ENCODE measurements around the gene NRG3.

NRG3 gene

DNA sequence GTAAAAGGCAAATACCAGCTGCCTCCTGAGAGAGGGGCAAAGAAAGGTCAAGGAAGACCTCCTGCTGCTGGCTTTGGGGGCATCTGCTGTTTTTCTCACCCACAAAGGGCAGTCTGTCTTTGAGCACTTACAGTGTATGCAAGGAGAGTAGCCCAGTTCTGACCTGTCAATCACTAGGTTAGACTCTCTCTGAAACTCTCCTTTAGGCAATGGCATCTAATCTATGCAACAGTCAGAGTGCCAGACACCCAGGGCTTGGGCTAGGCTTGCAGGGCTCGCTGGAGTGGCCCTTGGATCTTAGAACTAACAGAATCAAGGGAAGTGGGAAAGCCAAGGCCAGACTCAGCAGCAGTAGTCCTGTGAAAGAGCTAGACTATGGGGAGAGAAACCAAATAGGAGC is 522.9 kb downstream of the NRG3 start:
- WGBS, 2 experiments (ENCODE audit: insufficient coverage in 2 of 2) = 9 to 11% methylated on average over 1 of the region's 1 CpG
- Histone ChIP-seq H3K4me1 (ENCODE audit: control insufficient read depth, insufficient read depth, low read length, poor library complexity, severe bottlenecking) (peaks cover 19% of the 10 kb centered on the region), H3K36me3 (ENCODE audit: control insufficient read depth, insufficient read depth, low read length) (no peaks in the 10 kb centered on the region), H3K9me3 (ENCODE audit: control insufficient read depth, low read length) (no peaks in the 10 kb centered on the region), H3K4me3 (ENCODE audit: extremely low read depth, insufficient read depth, low read length, poor library complexity, severe bottlenecking) (no peak overlapping the region), H3K27ac (ENCODE audit: low read depth, low read length, severe bottlenecking) (peak overlapping the region; percentile 63)

DNA sequence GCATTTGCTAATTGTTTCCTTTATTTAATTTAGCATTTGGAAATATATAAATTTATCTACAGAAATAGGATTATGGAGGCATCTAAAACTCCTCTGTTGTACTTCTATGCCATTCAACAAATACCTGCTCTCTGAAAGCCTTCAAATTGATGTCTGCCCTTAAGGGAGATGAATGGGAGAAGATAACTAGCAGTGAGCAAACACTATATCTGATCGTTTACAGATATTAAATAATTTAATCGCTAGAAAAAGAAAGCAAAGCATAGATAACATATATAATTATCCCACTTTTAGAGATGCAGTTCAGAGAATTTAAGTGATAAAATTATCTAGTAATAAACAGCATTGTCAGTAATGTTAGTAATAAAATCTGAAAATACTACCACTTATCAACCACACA is 524.9 kb downstream of the NRG3 start:
- Histone ChIP-seq H3K9me3 (ENCODE audit: control insufficient read depth, low read length) (no peaks in the 10 kb centered on the region), H3K36me3 (ENCODE audit: control insufficient read depth, insufficient read depth, low read length) (no peaks in the 10 kb centered on the region), H3K4me3 (ENCODE audit: extremely low read depth, insufficient read depth, low read length, poor library complexity, severe bottlenecking) (no peak overlapping the region), H3K4me1 (ENCODE audit: control insufficient read depth, insufficient read depth, low read length, poor library complexity, severe bottlenecking) (peaks cover 19% of the 10 kb centered on the region), H3K27ac (ENCODE audit: low read depth, low read length, severe bottlenecking) (no peak overlapping the region)
- WGBS, 2 experiments (ENCODE audit: insufficient coverage in 2 of 2) = no CpG with 5 or more reads among the region's 2 CpGs

DNA sequence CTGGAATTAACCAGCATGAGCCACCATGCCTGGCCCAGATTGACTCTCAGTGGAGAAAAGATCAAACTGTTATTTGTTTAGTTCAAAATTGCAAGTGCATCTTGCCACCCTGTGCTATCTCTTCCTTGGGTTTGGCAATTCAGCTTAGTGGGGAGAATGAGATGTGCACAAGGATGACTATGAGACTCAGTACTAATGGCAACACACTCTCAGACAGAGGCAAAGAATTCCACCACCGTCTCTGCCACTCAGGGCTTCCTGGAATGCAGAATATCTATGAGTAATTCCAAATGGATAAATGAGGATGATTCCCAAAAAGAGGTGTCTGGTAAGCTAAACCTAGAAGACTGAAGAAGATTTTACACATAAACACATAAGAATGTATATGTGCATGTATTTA is 525.8 kb downstream of the NRG3 start:
- H3K27ac ChIP-seq (ENCODE audit: low read depth, low read length, severe bottlenecking) = no peak overlapping the region

DNA sequence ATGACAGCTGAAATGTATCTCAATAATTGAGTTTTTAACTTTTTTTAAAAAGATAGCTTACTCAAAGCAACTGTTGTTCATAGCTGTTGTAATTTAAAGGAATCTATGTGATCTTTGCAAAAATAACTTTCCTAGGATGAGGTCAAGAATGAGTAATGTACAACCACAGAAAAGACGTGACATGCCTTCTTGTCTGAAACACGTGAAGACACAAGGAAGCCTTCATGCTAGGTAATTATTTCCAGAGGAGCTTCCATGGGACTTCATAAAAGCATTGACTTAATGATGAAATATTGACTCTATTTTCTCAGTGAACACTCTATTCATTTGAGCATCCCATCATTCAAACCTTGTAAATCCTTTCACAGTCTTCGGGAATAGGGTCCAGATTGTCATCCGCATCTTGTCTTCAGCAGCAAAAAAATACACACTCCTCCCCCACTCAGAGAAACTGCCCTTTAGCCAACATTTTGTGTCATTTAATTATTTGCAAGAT is 528.0 kb downstream of the NRG3 start:
- WGBS, 2 experiments (ENCODE audit: insufficient coverage in 2 of 2) = 95 to 96% methylated on average over 2 to 4 of the region's 4 CpGs
- H3K4me1 ChIP-seq (ENCODE audit: control insufficient read depth, insufficient read depth, low read length, poor library complexity, severe bottlenecking) = peaks cover 13% of the 10 kb centered on the region

More for the DNA sequence above, 525.8 kb downstream of the NRG3 start:
- Histone ChIP-seq H3K9me3 (ENCODE audit: control insufficient read depth, low read length) (no peaks in the 10 kb centered on the region), H3K36me3 (ENCODE audit: control insufficient read depth, insufficient read depth, low read length) (no peaks in the 10 kb centered on the region), H3K4me3 (ENCODE audit: extremely low read depth, insufficient read depth, low read length, poor library complexity, severe bottlenecking) (no peak overlapping the region), H3K4me1 (ENCODE audit: control insufficient read depth, insufficient read depth, low read length, poor library complexity, severe bottlenecking) (peaks cover 19% of the 10 kb centered on the region)
- no CpG with 5 or more reads among the region's 1 CpG for WGBS, 2 experiments (ENCODE audit: insufficient coverage in 2 of 2)

DNA sequence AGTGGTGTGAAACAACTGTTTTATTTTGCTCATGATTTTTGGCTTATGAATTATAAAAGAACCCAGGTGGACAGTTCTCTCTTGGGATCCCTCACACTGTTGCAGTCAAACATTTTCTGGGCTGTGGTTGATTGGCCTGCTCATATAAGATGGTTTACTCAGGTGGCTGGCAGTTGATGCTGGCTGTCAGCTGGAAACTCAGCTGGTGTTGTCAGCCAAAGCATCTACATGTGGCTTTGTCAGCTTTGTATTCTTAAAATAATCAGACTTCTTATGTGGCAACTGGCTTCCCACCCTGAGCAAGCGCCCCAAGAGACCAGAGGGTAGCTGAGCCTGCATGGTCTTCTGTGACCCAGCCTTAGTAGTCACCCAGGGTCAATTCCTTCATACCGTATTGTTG is 534.7 kb downstream of the NRG3 start:
- Histone ChIP-seq H3K4me1 (ENCODE audit: control insufficient read depth, insufficient read depth, low read length, poor library complexity, severe bottlenecking) (peaks cover 6% of the 10 kb centered on the region), H3K9me3 (ENCODE audit: control insufficient read depth, low read length) (no peaks in the 10 kb centered on the region), H3K4me3 (ENCODE audit: extremely low read depth, insufficient read depth, low read length, poor library complexity, severe bottlenecking) (no peak overlapping the region), H3K36me3 (ENCODE audit: control insufficient read depth, insufficient read depth, low read length) (no peaks in the 10 kb centered on the region), H3K27ac (ENCODE audit: low read depth, low read length, severe bottlenecking) (no peak overlapping the region)
- WGBS, 2 experiments (ENCODE audit: insufficient coverage in 2 of 2) = 91 to 100% methylated on average over 1 of the region's 2 CpGs

More for the DNA sequence above, 528.0 kb downstream of the NRG3 start:
- H3K36me3 ChIP-seq (ENCODE audit: control insufficient read depth, insufficient read depth, low read length) = no peaks in the 10 kb centered on the region
- H3K4me3 ChIP-seq (ENCODE audit: extremely low read depth, insufficient read depth, low read length, poor library complexity, severe bottlenecking) = no peak overlapping the region
- no peak overlapping the region for H3K27ac ChIP-seq (ENCODE audit: low read depth, low read length, severe bottlenecking)
- no peaks in the 10 kb centered on the region for H3K9me3 ChIP-seq (ENCODE audit: control insufficient read depth, low read length)

DNA sequence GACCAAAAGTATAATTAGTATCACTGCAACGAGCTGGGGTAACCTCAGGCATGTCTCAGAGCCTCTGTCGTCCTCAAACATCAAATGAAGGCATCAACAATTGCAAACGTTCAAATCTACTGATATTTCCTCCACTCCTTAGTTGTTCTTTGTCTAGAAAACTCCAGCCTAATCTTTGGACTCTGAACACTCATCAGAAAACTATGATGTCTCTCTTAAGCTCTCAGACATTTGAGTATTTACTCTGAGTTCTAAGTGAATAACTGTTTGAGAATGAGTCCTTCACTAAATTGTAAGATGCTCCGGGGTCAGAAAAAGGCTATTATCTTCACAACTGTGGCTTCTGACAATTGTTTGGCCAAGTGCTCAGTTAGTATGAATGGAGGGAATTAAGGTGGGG is 536.4 kb downstream of the NRG3 start:
- Histone ChIP-seq H3K27ac (ENCODE audit: low read depth, low read length, severe bottlenecking) (peak overlapping the region; percentile 52), H3K9me3 (ENCODE audit: control insufficient read depth, low read length) (no peaks in the 10 kb centered on the region)
- WGBS, 2 experiments (ENCODE audit: insufficient coverage in 2 of 2) = 57 to 78% methylated on average over 3 to 4 of the region's 4 CpGs

DNA sequence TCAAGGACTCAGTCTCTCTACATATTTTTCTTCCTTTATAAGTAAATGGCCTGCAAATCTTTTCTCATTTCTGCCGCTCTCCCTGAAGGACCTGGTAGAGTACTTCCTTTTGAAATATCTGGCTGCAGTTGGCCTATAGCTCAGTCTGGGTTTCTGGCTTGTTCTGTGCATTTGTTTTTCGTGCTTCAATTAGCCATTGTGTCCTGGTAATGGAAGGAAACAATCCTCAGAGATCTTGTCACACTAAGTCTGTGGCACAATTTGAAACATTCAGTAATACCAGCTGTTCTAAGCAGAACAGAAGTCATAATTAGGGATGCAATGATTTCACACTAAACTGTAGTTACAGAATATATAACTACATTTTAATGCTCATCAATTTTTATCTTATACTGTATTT is 545.0 kb downstream of the NRG3 start:
- WGBS, 2 experiments (ENCODE audit: insufficient coverage in 2 of 2) = 100% methylated on average over 1 of the region's 2 CpGs; no CpG with 5 or more reads in 1 of the 2 experiments
- H3K36me3 ChIP-seq (ENCODE audit: control insufficient read depth, insufficient read depth, low read length) = no peaks in the 10 kb centered on the region

More for the DNA sequence above, 536.4 kb downstream of the NRG3 start:
- Histone ChIP-seq H3K4me3 (ENCODE audit: extremely low read depth, insufficient read depth, low read length, poor library complexity, severe bottlenecking) (no peak overlapping the region), H3K36me3 (ENCODE audit: control insufficient read depth, insufficient read depth, low read length) (no peaks in the 10 kb centered on the region), H3K4me1 (ENCODE audit: control insufficient read depth, insufficient read depth, low read length, poor library complexity, severe bottlenecking) (peaks cover 6% of the 10 kb centered on the region)

DNA sequence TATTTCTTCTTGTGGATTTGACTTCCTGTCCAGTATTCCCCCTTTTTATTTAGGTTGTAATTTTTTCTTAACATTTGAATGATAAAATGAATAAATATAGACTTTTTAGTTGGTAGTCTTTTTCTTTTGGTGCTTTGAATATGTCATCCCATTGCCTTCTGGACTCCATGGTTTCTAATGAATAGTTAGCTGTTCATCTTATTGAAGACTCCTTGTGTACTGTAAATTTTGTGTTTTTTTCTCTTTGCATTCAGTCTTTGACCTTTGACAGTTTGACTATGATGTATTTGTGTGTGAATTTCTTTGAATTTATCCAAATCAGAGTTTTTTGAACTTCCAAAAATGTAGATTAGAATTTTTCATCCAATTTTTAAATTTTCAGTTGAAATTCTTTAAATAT is 554.3 kb downstream of the NRG3 start:
- Histone ChIP-seq H3K27ac (ENCODE audit: low read depth, low read length, severe bottlenecking) (no peak overlapping the region), H3K4me1 (ENCODE audit: control insufficient read depth, insufficient read depth, low read length, poor library complexity, severe bottlenecking) (no peaks in the 10 kb centered on the region), H3K4me3 (ENCODE audit: extremely low read depth, insufficient read depth, low read length, poor library complexity, severe bottlenecking) (no peak overlapping the region), H3K9me3 (ENCODE audit: control insufficient read depth, low read length) (peaks cover 13% of the 10 kb centered on the region), H3K36me3 (ENCODE audit: control insufficient read depth, insufficient read depth, low read length) (no peaks in the 10 kb centered on the region)

More for the DNA sequence above, 545.0 kb downstream of the NRG3 start:
- H3K4me3 ChIP-seq (ENCODE audit: extremely low read depth, insufficient read depth, low read length, poor library complexity, severe bottlenecking) = no peak overlapping the region
- H3K4me1 ChIP-seq (ENCODE audit: control insufficient read depth, insufficient read depth, low read length, poor library complexity, severe bottlenecking) = no peaks in the 10 kb centered on the region
- H3K9me3 ChIP-seq (ENCODE audit: control insufficient read depth, low read length) = no peaks in the 10 kb centered on the region
- no peak overlapping the region for H3K27ac ChIP-seq (ENCODE audit: low read depth, low read length, severe bottlenecking)

DNA sequence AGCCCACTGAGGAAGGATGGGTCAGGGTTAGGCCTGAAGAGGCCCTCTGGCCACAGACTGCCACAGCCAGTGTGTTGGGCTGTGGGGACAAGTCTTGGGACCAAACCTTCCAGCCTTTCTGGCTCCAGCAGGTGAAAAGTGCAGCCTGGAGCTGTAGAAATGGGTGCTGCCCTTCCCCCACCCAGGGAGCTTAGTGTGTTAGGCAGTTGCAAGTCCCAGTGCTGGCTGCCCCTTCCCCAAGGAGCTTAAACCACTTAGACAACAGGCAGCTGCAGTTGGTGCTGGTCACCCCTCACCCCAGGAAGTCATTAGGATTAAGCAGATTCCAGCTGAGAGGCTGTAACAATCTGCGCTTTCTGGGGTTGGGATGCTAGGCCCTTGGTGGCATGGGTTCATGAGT is 563.3 kb downstream of the NRG3 start:
- H3K4me3 ChIP-seq (ENCODE audit: extremely low read depth, insufficient read depth, low read length, poor library complexity, severe bottlenecking) = no peak overlapping the region
- H3K4me1 ChIP-seq (ENCODE audit: control insufficient read depth, insufficient read depth, low read length, poor library complexity, severe bottlenecking) = peaks cover 4% of the 10 kb centered on the region
- 83 to 100% methylated on average over 1 of the region's 1 CpG for WGBS, 2 experiments (ENCODE audit: insufficient coverage in 2 of 2)
- H3K36me3 ChIP-seq (ENCODE audit: control insufficient read depth, insufficient read depth, low read length) = no peaks in the 10 kb centered on the region
- H3K27ac ChIP-seq (ENCODE audit: low read depth, low read length, severe bottlenecking) = no peak overlapping the region
- peaks cover 5% of the 10 kb centered on the region for H3K9me3 ChIP-seq (ENCODE audit: control insufficient read depth, low read length)

DNA sequence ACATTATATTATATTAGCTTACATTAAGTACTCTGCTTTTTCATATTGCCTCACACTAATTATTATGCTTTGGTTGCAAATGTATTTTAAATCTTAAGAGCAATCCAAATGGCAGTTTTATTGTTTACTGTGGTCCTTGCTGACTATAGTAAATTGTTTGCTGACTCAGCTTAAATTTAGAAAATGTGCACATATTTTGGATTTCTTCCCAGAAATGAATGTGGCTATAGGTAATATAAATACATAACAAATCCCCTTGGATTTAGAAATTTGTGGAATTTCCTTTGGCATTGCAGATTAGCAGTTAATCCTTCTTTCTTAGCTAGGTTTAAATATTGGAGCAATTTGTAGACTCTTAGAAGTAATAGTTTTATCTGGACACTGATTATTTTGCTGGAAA is 565.8 kb downstream of the NRG3 start:
- Histone ChIP-seq H3K27ac (ENCODE audit: low read depth, low read length, severe bottlenecking) (no peak overlapping the region), H3K4me3 (ENCODE audit: extremely low read depth, insufficient read depth, low read length, poor library complexity, severe bottlenecking) (no peak overlapping the region), H3K36me3 (ENCODE audit: control insufficient read depth, insufficient read depth, low read length) (no peaks in the 10 kb centered on the region), H3K4me1 (ENCODE audit: control insufficient read depth, insufficient read depth, low read length, poor library complexity, severe bottlenecking) (peaks cover 4% of the 10 kb centered on the region), H3K9me3 (ENCODE audit: control insufficient read depth, low read length) (peaks cover 5% of the 10 kb centered on the region)

DNA sequence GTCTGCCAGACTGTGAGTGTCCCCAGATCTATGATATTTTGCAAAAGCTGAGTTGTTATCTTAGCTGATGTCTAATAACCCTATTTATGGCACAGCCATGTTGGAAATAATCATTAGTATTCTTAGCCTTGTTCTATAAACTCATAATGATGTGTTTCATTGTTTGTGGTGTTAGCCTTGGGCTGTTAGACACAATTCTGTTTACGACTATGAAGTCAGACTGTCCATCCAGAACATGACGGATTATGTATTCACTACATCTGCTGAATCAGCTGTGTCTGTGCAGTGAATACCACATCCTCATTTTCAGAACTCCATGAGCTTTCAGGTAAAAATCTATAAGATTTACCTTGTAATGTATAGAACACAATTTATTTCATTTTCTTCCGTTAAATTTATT is 577.1 kb downstream of the NRG3 start:
- no peaks in the 10 kb centered on the region for H3K4me1 ChIP-seq (ENCODE audit: control insufficient read depth, insufficient read depth, low read length, poor library complexity, severe bottlenecking)
- H3K27ac ChIP-seq (ENCODE audit: low read depth, low read length, severe bottlenecking) = no peak overlapping the region
- H3K4me3 ChIP-seq (ENCODE audit: extremely low read depth, insufficient read depth, low read length, poor library complexity, severe bottlenecking) = no peak overlapping the region
- 90% methylated on average over 2 of the region's 3 CpGs; no CpG with 5 or more reads in 1 of the 2 experiments for WGBS, 2 experiments (ENCODE audit: insufficient coverage in 2 of 2)
- H3K9me3 ChIP-seq (ENCODE audit: control insufficient read depth, low read length) = no peaks in the 10 kb centered on the region
- H3K36me3 ChIP-seq (ENCODE audit: control insufficient read depth, insufficient read depth, low read length) = no peaks in the 10 kb centered on the region
